ENCODE results near the gene CDC42. TPM values are rescaled to one million over a fixed set of nuclear protein-coding genes. Genes with fewer than 3 reads are reported as not detected.

Gene CDC42
- polyA plus RNA-seq, 2 donors, result 100 to 138 TPM

GRCh38 chr1:22018583-22019559 is 33.6 kb upstream of the CDC42 start:
- no peaks in the 10 kb centered on the region for H3K4me1 ChIP-seq (ENCODE audit: control insufficient read depth in 2 of 2, insufficient read depth in 2 of 2, low read length in 1 of 2)
- H3K4me3 ChIP-seq (ENCODE audit: low read depth in 1 of 2, low read length in 2 of 2), result no peak overlapping the region
- no peaks in the 10 kb centered on the region for H3K27me3 ChIP-seq (ENCODE audit: control insufficient read depth in 1 of 2, insufficient read depth in 2 of 2, low read length in 2 of 2)
- no peaks in the 10 kb centered on the region for H3K9me3 ChIP-seq (ENCODE audit: control insufficient read depth in 2 of 2, insufficient read depth in 1 of 2, low read depth in 1 of 2, low read length in 1 of 2)
- WGBS, 2 donors, result 62% methylated on average over 10 of the region's 10 CpGs
- H3K36me3 ChIP-seq (ENCODE audit: control insufficient read depth in 2 of 2, insufficient read depth in 2 of 2, low read length in 1 of 2), result no peaks in the 10 kb centered on the region
- peak overlapping the region in 1 of 2 donors; percentile 31 for H3K27ac ChIP-seq (ENCODE audit: low read depth in 2 of 2, low read length in 1 of 2)

GRCh38 chr1:22021061-22021460 is 31.4 kb upstream of the CDC42 start:
- H3K27ac ChIP-seq (ENCODE audit: low read depth in 2 of 2, low read length in 1 of 2), result no peak overlapping the region
- no peaks in the 10 kb centered on the region for H3K36me3 ChIP-seq (ENCODE audit: control insufficient read depth in 2 of 2, insufficient read depth in 2 of 2, low read length in 1 of 2)
- no peaks in the 10 kb centered on the region for H3K27me3 ChIP-seq (ENCODE audit: control insufficient read depth in 1 of 2, insufficient read depth in 2 of 2, low read length in 2 of 2)
- WGBS, 2 donors, result 93 to 95% methylated on average over 6 of the region's 6 CpGs
- no peak overlapping the region for H3K4me3 ChIP-seq (ENCODE audit: low read depth in 1 of 2, low read length in 2 of 2)
- H3K9me3 ChIP-seq (ENCODE audit: control insufficient read depth in 2 of 2, insufficient read depth in 1 of 2, low read depth in 1 of 2, low read length in 1 of 2), result no peaks in the 10 kb centered on the region
- peaks cover 0 to 2% of the 10 kb centered on the region in 2 donors for H3K4me1 ChIP-seq (ENCODE audit: control insufficient read depth in 2 of 2, insufficient read depth in 2 of 2, low read length in 1 of 2)

GRCh38 chr1:22024485-22025367 is 27.8 kb upstream of the CDC42 start:
- 7 to 13% methylated on average over 33 of the region's 33 CpGs for WGBS, 2 donors
- peak overlapping the region; percentile 85 to 92 for H3K4me3 ChIP-seq (ENCODE audit: low read depth in 1 of 2, low read length in 2 of 2)
- no peaks in the 10 kb centered on the region for H3K36me3 ChIP-seq (ENCODE audit: control insufficient read depth in 2 of 2, insufficient read depth in 2 of 2, low read length in 1 of 2)
- H3K27ac ChIP-seq (ENCODE audit: low read depth in 2 of 2, low read length in 1 of 2), result peak overlapping the region; percentile 96 to 99
- H3K4me1 ChIP-seq (ENCODE audit: control insufficient read depth in 2 of 2, insufficient read depth in 2 of 2, low read length in 1 of 2), result peaks cover 0 to 2% of the 10 kb centered on the region in 2 donors
- no peaks in the 10 kb centered on the region for H3K27me3 ChIP-seq (ENCODE audit: control insufficient read depth in 1 of 2, insufficient read depth in 2 of 2, low read length in 2 of 2)
- no peaks in the 10 kb centered on the region for H3K9me3 ChIP-seq (ENCODE audit: control insufficient read depth in 2 of 2, insufficient read depth in 1 of 2, low read depth in 1 of 2, low read length in 1 of 2)

- WGBS, 2 donors, result 0 to 4% methylated on average over 39 to 42 of the region's 42 CpGs
- H3K27ac ChIP-seq (ENCODE audit: low read depth in 2 of 2, low read length in 1 of 2), result peak overlapping the region; percentile 96 to 99
- no peaks in the 10 kb centered on the region for H3K27me3 ChIP-seq (ENCODE audit: control insufficient read depth in 1 of 2, insufficient read depth in 2 of 2, low read length in 2 of 2)
Observed at GRCh38 chr1:22025368-22026155, 26.9 kb upstream of the CDC42 start.

GRCh38 chr1:22026924-22027289 is 25.6 kb upstream of the CDC42 start:
- peaks cover 0 to 3% of the 10 kb centered on the region in 2 donors for H3K36me3 ChIP-seq (ENCODE audit: control insufficient read depth in 2 of 2, insufficient read depth in 2 of 2, low read length in 1 of 2)
- H3K27ac ChIP-seq (ENCODE audit: low read depth in 2 of 2, low read length in 1 of 2), result no peak overlapping the region
- peaks cover 0 to 2% of the 10 kb centered on the region in 2 donors for H3K4me1 ChIP-seq (ENCODE audit: control insufficient read depth in 2 of 2, insufficient read depth in 2 of 2, low read length in 1 of 2)
- H3K4me3 ChIP-seq (ENCODE audit: low read depth in 1 of 2, low read length in 2 of 2), result no peak overlapping the region
- H3K9me3 ChIP-seq (ENCODE audit: control insufficient read depth in 2 of 2, insufficient read depth in 1 of 2, low read depth in 1 of 2, low read length in 1 of 2), result no peaks in the 10 kb centered on the region
- no peaks in the 10 kb centered on the region for H3K27me3 ChIP-seq (ENCODE audit: control insufficient read depth in 1 of 2, insufficient read depth in 2 of 2, low read length in 2 of 2)
- WGBS, 2 donors, result 77 to 80% methylated on average over 3 of the region's 3 CpGs

More at GRCh38 chr1:22025368-22026155, 26.9 kb upstream of the CDC42 start:
- H3K4me3 ChIP-seq (ENCODE audit: low read depth in 1 of 2, low read length in 2 of 2), result peak overlapping the region; percentile 85 to 92
- peaks cover 0 to 2% of the 10 kb centered on the region in 2 donors for H3K4me1 ChIP-seq (ENCODE audit: control insufficient read depth in 2 of 2, insufficient read depth in 2 of 2, low read length in 1 of 2)
- peaks cover 0 to 2% of the 10 kb centered on the region in 2 donors for H3K36me3 ChIP-seq (ENCODE audit: control insufficient read depth in 2 of 2, insufficient read depth in 2 of 2, low read length in 1 of 2)
- H3K9me3 ChIP-seq (ENCODE audit: control insufficient read depth in 2 of 2, insufficient read depth in 1 of 2, low read depth in 1 of 2, low read length in 1 of 2), result no peaks in the 10 kb centered on the region

- H3K27me3 ChIP-seq (ENCODE audit: control insufficient read depth in 1 of 2, insufficient read depth in 2 of 2, low read length in 2 of 2), result no peaks in the 10 kb centered on the region
- H3K4me1 ChIP-seq (ENCODE audit: control insufficient read depth in 2 of 2, insufficient read depth in 2 of 2, low read length in 1 of 2), result no peaks in the 10 kb centered on the region
- peaks cover 0 to 3% of the 10 kb centered on the region in 2 donors for H3K36me3 ChIP-seq (ENCODE audit: control insufficient read depth in 2 of 2, insufficient read depth in 2 of 2, low read length in 1 of 2)
- no peaks in the 10 kb centered on the region for H3K9me3 ChIP-seq (ENCODE audit: control insufficient read depth in 2 of 2, insufficient read depth in 1 of 2, low read depth in 1 of 2, low read length in 1 of 2)
- no peak overlapping the region for H3K4me3 ChIP-seq (ENCODE audit: low read depth in 1 of 2, low read length in 2 of 2)
- WGBS, 2 donors, result 83 to 85% methylated on average over 4 of the region's 4 CpGs
- H3K27ac ChIP-seq (ENCODE audit: low read depth in 2 of 2, low read length in 1 of 2), result no peak overlapping the region
Observed at GRCh38 chr1:22030057-22030456, 22.5 kb upstream of the CDC42 start.

- WGBS, 2 donors, result 78 to 83% methylated on average over 3 of the region's 3 CpGs
- Histone ChIP-seq H3K27ac (ENCODE audit: low read depth in 2 of 2, low read length in 1 of 2) (no peak overlapping the region), H3K4me1 (ENCODE audit: control insufficient read depth in 2 of 2, insufficient read depth in 2 of 2, low read length in 1 of 2) (no peaks in the 10 kb centered on the region), H3K9me3 (ENCODE audit: control insufficient read depth in 2 of 2, insufficient read depth in 1 of 2, low read depth in 1 of 2, low read length in 1 of 2) (no peaks in the 10 kb centered on the region), H3K4me3 (ENCODE audit: low read depth in 1 of 2, low read length in 2 of 2) (no peak overlapping the region), H3K27me3 (ENCODE audit: control insufficient read depth in 1 of 2, insufficient read depth in 2 of 2, low read length in 2 of 2) (no peaks in the 10 kb centered on the region), H3K36me3 (ENCODE audit: control insufficient read depth in 2 of 2, insufficient read depth in 2 of 2, low read length in 1 of 2) (peaks cover 0 to 3% of the 10 kb centered on the region in 2 donors)
Observed at GRCh38 chr1:22030473-22030872, 22.0 kb upstream of the CDC42 start.

- Histone ChIP-seq H3K4me3 (ENCODE audit: low read depth in 1 of 2, low read length in 2 of 2) (no peak overlapping the region), H3K27ac (ENCODE audit: low read depth in 2 of 2, low read length in 1 of 2) (no peak overlapping the region), H3K36me3 (ENCODE audit: control insufficient read depth in 2 of 2, insufficient read depth in 2 of 2, low read length in 1 of 2) (peaks cover 0 to 3% of the 10 kb centered on the region in 2 donors), H3K4me1 (ENCODE audit: control insufficient read depth in 2 of 2, insufficient read depth in 2 of 2, low read length in 1 of 2) (no peaks in the 10 kb centered on the region), H3K27me3 (ENCODE audit: control insufficient read depth in 1 of 2, insufficient read depth in 2 of 2, low read length in 2 of 2) (no peaks in the 10 kb centered on the region), H3K9me3 (ENCODE audit: control insufficient read depth in 2 of 2, insufficient read depth in 1 of 2, low read depth in 1 of 2, low read length in 1 of 2) (no peaks in the 10 kb centered on the region)
- 62 to 73% methylated on average over 8 of the region's 8 CpGs for WGBS, 2 donors
Observed at GRCh38 chr1:22031214-22031962, 21.1 kb upstream of the CDC42 start.
